HCT116 (cell line): ENCODE data around the gene MAN2B1. TPM values are rescaled to one million over a fixed set of nuclear protein-coding genes. Genes with fewer than 3 reads are reported as not detected.

Source experiments
- ATAC-seq: fragments of 200-7000 bp; cut with Tn5 transposase; 2 replicates; pipeline ENCODE4 v1.9.1; 2020; ENCODE audit warnings: mild to moderate bottlenecking, moderate library complexity
- BruUV-seq: library from RNA; stranded (reverse); fragments of 400-500 nt; replicated peaks from 2 replicates; lab custom pipeline; 2021; lab: Mats Ljungman, UMichigan
- CTCF ChIA-PET: fragments of 300-600 bp; sonication (Branson Sonifier 250); formaldehyde crosslinking; loops from one replicate; lab custom pipeline; 2021; ENCODE audit warnings: antibody characterized with exemption; lab: Charles Lee
- POLR2A ChIA-PET: fragments of 300-600, 350-600 bp; sonication (Branson Sonifier 250); formaldehyde crosslinking; loops from one replicate; lab custom pipeline; 2021; ENCODE audit warnings: antibody characterized with exemption; lab: Charles Lee
- RAD21 ChIA-PET, 2 experiments: fragments of 300-600 bp; sonication (Branson Sonifier 250); formaldehyde crosslinking; loops; one replicate each; lab custom pipeline; 2023; ENCODE audit warnings: low total read pairs in 2 of 2; ENCODE audit not compliant: uncharacterized antibody in 2 of 2, unreplicated experiment in 2 of 2, low non-redundant PET in 1 of 2; lab: Charles Lee
- DNase-seq: peaks from one replicate; pipeline ENCODE4 v3.0.0-alpha.2; 2010; ENCODE audit warnings: low read depth, low spot score
- H2AFZ ChIP-seq: fragments of 200-600 bp; shearing (Covaris generic), sonication (generic); 2 replicates; pipeline ENCODE4 v1.6.1; 2017; ENCODE audit warnings: low read depth, mixed run types, mixed read lengths, antibody characterized with exemption, low read length; ENCODE audit not compliant: poor library complexity, severe bottlenecking
- H3K27ac ChIP-seq: 2 replicates; pipeline ENCODE4 v1.5.1; 2012; ENCODE audit warnings: low read depth, low read length
- H3K27me3 ChIP-seq: fragments of 200-600 bp; sonication (generic); 2 replicates; pipeline ENCODE4 v1.6.1; 2016; ENCODE audit warnings: mixed run types, low read length, mixed read lengths; ENCODE audit not compliant: insufficient read depth
- H3K36me3 ChIP-seq, 2 experiments: fragments of 200-500 bp in 1 of 2; fragments of 200-600 bp in 1 of 2; sonication (Bioruptor generic) in 1 of 2; sonication (generic) in 1 of 2; 2 replicates each; pipeline versions ENCODE4 v1.5.1 to v1.6.1; 2014 to 2016; ENCODE audit warnings: low read length in 2 of 2, inconsistent platforms in 1 of 2, mixed read lengths in 1 of 2, mixed run types in 1 of 2; ENCODE audit not compliant: insufficient read depth in 2 of 2, control insufficient read depth in 1 of 2
- H3K4me1 ChIP-seq, 2 experiments: fragments of 200-600 bp in 1 of 2; sonication (generic) in 1 of 2; 2 replicates each; pipeline versions ENCODE4 v1.5.1 to v1.6.1; 2012 to 2017; ENCODE audit warnings: low read length in 2 of 2, inconsistent platforms in 1 of 2, mild to moderate bottlenecking in 1 of 2, mixed read lengths in 1 of 2, mixed run types in 1 of 2, moderate library complexity in 1 of 2; ENCODE audit not compliant: insufficient read depth in 2 of 2, control insufficient read depth in 1 of 2
- H3K4me2 ChIP-seq: fragments of 200-600 bp; sonication (generic); 2 replicates; pipeline ENCODE4 v1.6.1; 2017; ENCODE audit warnings: mixed run types, low read length, mixed read lengths
- H3K4me3 ChIP-seq, 2 experiments: fragments of 200-600 bp in 1 of 2; sonication (generic) in 1 of 2; replicated peaks in 1 of 2; 2 replicates each; pipeline ENCODE4 v1.5.1; 2011 to 2016; ENCODE audit warnings: low read length in 2 of 2, control low read depth in 1 of 2, low read depth in 1 of 2, mild to moderate bottlenecking in 1 of 2, mixed read lengths in 1 of 2, mixed run types in 1 of 2
- H3K79me2 ChIP-seq: fragments of 200-600 bp; sonication (generic); 2 replicates; pipeline ENCODE4 v1.6.1; 2017; ENCODE audit warnings: mild to moderate bottlenecking, mixed run types, low read length, moderate library complexity, mixed read lengths; ENCODE audit not compliant: insufficient read depth
- H3K9ac ChIP-seq: fragments of 200-600 bp; sonication (generic); 2 replicates; pipeline ENCODE4 v1.6.1; 2016; ENCODE audit warnings: low read length, mixed read lengths
- H3K9me2 ChIP-seq: fragments of 200-600 bp; sonication (generic), shearing (Covaris generic); 2 replicates; pipeline ENCODE4 v1.6.1; 2017; ENCODE audit warnings: mixed run types, mild to moderate bottlenecking, moderate library complexity; ENCODE audit not compliant: insufficient read depth
- H3K9me3 ChIP-seq, 2 experiments: fragments of 200-500 bp in 1 of 2; fragments of 200-600 bp in 1 of 2; sonication (Bioruptor generic) in 1 of 2; sonication (generic) in 1 of 2; 2 replicates each; pipeline ENCODE4 v1.6.1; 2014 to 2017; ENCODE audit warnings: low read length in 2 of 2, mixed read lengths in 2 of 2, inconsistent platforms in 1 of 2, low read depth in 1 of 2, mild to moderate bottlenecking in 1 of 2, mixed run types in 1 of 2, moderate library complexity in 1 of 2; ENCODE audit not compliant: control insufficient read depth in 1 of 2, insufficient read depth in 1 of 2
- H4K20me1 ChIP-seq: fragments of 200-600 bp; sonication (generic), shearing (Covaris generic); 2 replicates; pipeline ENCODE4 v1.6.1; 2017; ENCODE audit warnings: mixed run types, mild to moderate bottlenecking, moderate library complexity; ENCODE audit not compliant: insufficient read depth
- CEBPB ChIP-seq: IDR thresholded peaks from 2 replicates; pipeline ENCODE4 v1.6.1; 2012; ENCODE audit warnings: low read depth
- EGR1 ChIP-seq: IDR thresholded peaks from 2 replicates; pipeline ENCODE4 v1.6.1; 2012; ENCODE audit warnings: low read depth
- ELF1 ChIP-seq: IDR thresholded peaks from 2 replicates; pipeline ENCODE4 v1.6.1; 2012; ENCODE audit warnings: low read depth, borderline replicate concordance
- EZH2phosphoT487 ChIP-seq: fragments of 200-600 bp; IDR thresholded peaks from 2 replicates; pipeline ENCODE4 v1.6.1; 2018; ENCODE audit warnings: antibody characterized with exemption, borderline replicate concordance
- FOSL1 ChIP-seq: IDR thresholded peaks from 2 replicates; pipeline ENCODE4 v1.6.1; 2012; ENCODE audit warnings: low read depth
- SIN3A ChIP-seq: IDR thresholded peaks from 2 replicates; pipeline ENCODE4 v1.6.1; 2012; ENCODE audit warnings: low read depth
- SRF ChIP-seq: IDR thresholded peaks from 2 replicates; pipeline ENCODE4 v1.6.1; 2012; ENCODE audit warnings: low read depth
- TCF7L2 ChIP-seq: IDR thresholded peaks from 2 replicates; pipeline ENCODE4 v1.7.0; 2011; ENCODE audit warnings: borderline replicate concordance, inconsistent platforms; ENCODE audit not compliant: insufficient read depth, insufficient read length; ENCODE audit errors: extremely low read depth
- YY1 ChIP-seq: IDR thresholded peaks from 2 replicates; pipeline ENCODE4 v1.6.1; 2011; ENCODE audit warnings: low read length, low read depth, moderate library complexity, mild to moderate bottlenecking; ENCODE audit not compliant: insufficient replicate concordance; ENCODE audit errors: extremely low read depth
- intact Hi-C: fragments of 100-400 bp; cut with micrococcal nuclease; formaldehyde crosslinking; loops from 2 replicates; pipeline ENCODE4 v1.10.0; 2022
- total RNA-seq: library from RNA; stranded (reverse); gene quantifications from one replicate; pipeline ENCODE4 v1.2.1, GENCODE V29; 2021; ENCODE audit not compliant: unreplicated experiment
- TF ChIP-seq, protein P1 (sequence below), 3 experiments: fragments of 200-600 bp in 1 of 3; sonication (generic) in 1 of 3; IDR thresholded peaks in 2 of 3; conservative IDR thresholded peaks in 1 of 3; 2 replicates each; pipeline ENCODE4 v1.5.1; 2012 to 2017; ENCODE audit warnings: low read depth in 2 of 3, low read length in 2 of 3, antibody characterized with exemption in 1 of 3, borderline replicate concordance in 1 of 3, control low read depth in 1 of 3, mild to moderate bottlenecking in 1 of 3, mixed read lengths in 1 of 3, mixed run types in 1 of 3, moderate library complexity in 1 of 3; ENCODE audit not compliant: insufficient read depth in 1 of 3
- TF ChIP-seq, protein P2 (sequence below): IDR thresholded peaks from 2 replicates; pipeline ENCODE4 v1.6.1; 2012

The MAN2B1 gene
- total RNA-seq, 1 experiment from 2014 or later = 48.3 TPM

DNA sequence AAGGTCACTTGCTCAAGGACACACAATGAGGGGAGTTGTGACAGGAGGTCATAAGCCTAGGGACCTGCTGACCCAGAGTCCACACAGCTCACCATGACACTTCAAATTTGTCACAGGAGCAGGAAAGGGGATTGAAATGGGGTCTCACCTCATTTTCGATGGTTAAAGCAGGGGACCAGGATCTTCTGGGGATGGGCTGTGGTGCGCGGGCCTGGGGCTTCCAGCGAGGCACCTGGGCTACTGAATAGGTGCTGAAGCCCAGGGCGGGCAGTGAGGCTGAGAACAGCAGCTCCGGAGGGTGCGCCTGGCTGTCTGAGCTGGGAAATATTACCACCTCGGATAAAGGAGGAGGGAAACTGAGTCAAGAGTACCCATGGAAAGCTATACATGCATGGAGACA is 11.0 kb downstream of the MAN2B1 start:
- no peak overlapping the region for H3K4me3 ChIP-seq
- RAD21 ChIA-PET = no interaction called here
- DNase-seq (no peak), ATAC-seq (no peak)
- H3K4me2 ChIP-seq = no peak overlapping the region
- H3K27me3 ChIP-seq = no peaks in the 10 kb centered on the region
- no peak for TF ChIP-seq FOSL1
- TF ChIP-seq CEBPB = no peak
- TF ChIP-seq EZH2phosphoT487 = no peak
- TF ChIP-seq SRF = no peak
- TF ChIP-seq, protein P1, sequence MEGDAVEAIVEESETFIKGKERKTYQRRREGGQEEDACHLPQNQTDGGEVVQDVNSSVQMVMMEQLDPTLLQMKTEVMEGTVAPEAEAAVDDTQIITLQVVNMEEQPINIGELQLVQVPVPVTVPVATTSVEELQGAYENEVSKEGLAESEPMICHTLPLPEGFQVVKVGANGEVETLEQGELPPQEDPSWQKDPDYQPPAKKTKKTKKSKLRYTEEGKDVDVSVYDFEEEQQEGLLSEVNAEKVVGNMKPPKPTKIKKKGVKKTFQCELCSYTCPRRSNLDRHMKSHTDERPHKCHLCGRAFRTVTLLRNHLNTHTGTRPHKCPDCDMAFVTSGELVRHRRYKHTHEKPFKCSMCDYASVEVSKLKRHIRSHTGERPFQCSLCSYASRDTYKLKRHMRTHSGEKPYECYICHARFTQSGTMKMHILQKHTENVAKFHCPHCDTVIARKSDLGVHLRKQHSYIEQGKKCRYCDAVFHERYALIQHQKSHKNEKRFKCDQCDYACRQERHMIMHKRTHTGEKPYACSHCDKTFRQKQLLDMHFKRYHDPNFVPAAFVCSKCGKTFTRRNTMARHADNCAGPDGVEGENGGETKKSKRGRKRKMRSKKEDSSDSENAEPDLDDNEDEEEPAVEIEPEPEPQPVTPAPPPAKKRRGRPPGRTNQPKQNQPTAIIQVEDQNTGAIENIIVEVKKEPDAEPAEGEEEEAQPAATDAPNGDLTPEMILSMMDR (IDR thresholded peaks at IDR 0.05 in 2 of 3, conservative IDR thresholded peaks at IDR 0.05 in 1 of 3; ENCODE audit: borderline replicate concordance in 1 of 3, insufficient read depth in 1 of 3, low read depth in 2 of 3, low read length in 2 of 3) = no peak
- POLR2A ChIA-PET = no interaction called here
- no peak overlapping the region for H3K9ac ChIP-seq
- no peaks in the 10 kb centered on the region for H3K79me2 ChIP-seq
- CTCF ChIA-PET = interaction anchor here (1.1 kb wide), 1 partner anchor 17 kb away, joined by 3 read pairs; no protein-coding TSS in a partner anchor
- no peaks in the 10 kb centered on the region for H3K9me3 ChIP-seq
- no peaks in the 10 kb centered on the region for H3K9me2 ChIP-seq
- BruUV-seq = no TSS peak
- intact Hi-C loops = no loop called here
- H3K27ac ChIP-seq = no peak overlapping the region
- H2AFZ ChIP-seq = no peak overlapping the region
- H4K20me1 ChIP-seq = no peaks in the 10 kb centered on the region
- peaks cover 0 to 5% of the 10 kb centered on the region in 2 experiments; a peak in 2 of 4 replicates for H3K36me3 ChIP-seq
- H3K4me1 ChIP-seq = no peaks in the 10 kb centered on the region

GRCh38 chr19:12652219-12652618 is 14.3 kb downstream of the MAN2B1 start:
- H3K9me2 ChIP-seq = no peaks in the 10 kb centered on the region
- intact Hi-C loops = no loop called here
- BruUV-seq = no TSS peak
- ChIA-PET RAD21 (no interaction called here), POLR2A (no interaction called here), CTCF (no interaction called here)
- H3K9ac ChIP-seq = no peak overlapping the region
- no peak overlapping the region for H3K4me3 ChIP-seq
- H3K4me2 ChIP-seq = no peak overlapping the region
- no peak overlapping the region for H3K27ac ChIP-seq
- no peaks in the 10 kb centered on the region; a peak in 1 of 4 replicates for H3K9me3 ChIP-seq
- TF ChIP-seq SRF (no peak), ELF1 (no peak), TCF7L2 (no peak), SIN3A (no peak), EGR1 (no peak), YY1 (no peak)
- TF ChIP-seq, protein P2, sequence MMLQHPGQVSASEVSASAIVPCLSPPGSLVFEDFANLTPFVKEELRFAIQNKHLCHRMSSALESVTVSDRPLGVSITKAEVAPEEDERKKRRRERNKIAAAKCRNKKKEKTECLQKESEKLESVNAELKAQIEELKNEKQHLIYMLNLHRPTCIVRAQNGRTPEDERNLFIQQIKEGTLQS = no peak
- no peaks in the 10 kb centered on the region for H3K4me1 ChIP-seq
- H3K27me3 ChIP-seq = no peaks in the 10 kb centered on the region
- no peaks in the 10 kb centered on the region for H3K79me2 ChIP-seq
- H4K20me1 ChIP-seq = no peaks in the 10 kb centered on the region
- ATAC-seq = no peak
- H3K36me3 ChIP-seq = peaks cover 0 to 5% of the 10 kb centered on the region in 2 experiments; a peak in 1 of 4 replicates
- no peak overlapping the region for H2AFZ ChIP-seq
- no peak for DNase-seq
